K562 treated with DMSO at 1 percent for 24 hours (cell line): ENCODE results near the gene CFHR5. TPM values are rescaled to one million over a fixed set of nuclear protein-coding genes. Genes with fewer than 3 reads are reported as not detected.

Experiments
- total RNA-seq: library from RNA; unstranded; fragments of 300-600 nt; gene quantifications from 2 replicates; pipeline ENCODE4 v1.2.3, GENCODE V29; 2022; ENCODE audit warnings: low read depth; ENCODE audit not compliant: insufficient read depth

Gene CFHR5
- total RNA-seq = not detected in 2 replicates

DNA sequence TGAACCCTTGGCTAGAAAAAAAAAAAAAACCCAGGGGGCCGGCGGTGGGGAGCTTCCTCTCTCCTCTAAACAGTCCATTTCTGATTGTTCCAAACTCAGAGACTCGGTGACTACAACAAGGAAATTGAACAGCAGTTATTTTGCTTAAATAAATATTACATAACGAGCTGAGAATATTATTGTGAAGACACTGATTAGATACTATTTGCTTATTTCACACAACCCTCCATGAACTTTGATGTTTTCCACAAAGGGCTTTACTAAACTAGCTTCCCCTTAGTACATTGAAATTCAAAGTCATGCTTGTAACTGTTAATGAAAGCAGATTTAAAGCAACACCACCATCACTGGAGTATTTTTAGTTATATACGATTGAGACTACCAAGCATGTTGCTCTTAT lies at the start of gene CFHR5:
TSS of gene CFHR5 (plus strand) at position 279 of the 400 bp plus-strand sequence. CDS start at position 388, 109 bp downstream.

DNA sequence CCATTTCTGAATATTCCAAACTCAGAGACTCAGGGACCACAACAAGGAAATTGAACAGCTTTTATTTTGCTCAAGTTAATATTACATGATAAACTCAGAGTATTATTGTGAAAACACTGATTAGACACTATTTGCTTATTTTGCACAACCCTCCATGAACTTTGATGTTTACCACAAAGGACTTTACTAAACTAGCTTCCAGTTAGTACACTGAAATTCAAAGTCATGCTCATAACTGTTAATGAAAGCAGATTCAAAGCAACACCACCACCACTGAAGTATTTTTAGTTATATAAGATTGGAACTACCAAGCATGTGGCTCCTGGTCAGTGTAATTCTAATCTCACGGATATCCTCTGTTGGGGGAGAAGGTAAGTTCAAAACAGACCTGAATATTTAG lies 33.8 kb upstream of the CFHR5 start, which contains the start of gene CFHR2:
TSS of gene CFHR2 (plus strand) at position 171 of the 400 bp plus-strand sequence. CDS start at position 314, 143 bp downstream.

Other genes starting within 250 kb of the CFHR5 start
- 0.16 TPM in 1 of 2 replicates, not detected in the other for gene CFHR3, start 202.7 kb upstream of the CFHR5 start, total RNA-seq
- gene CFHR1, start 157.8 kb upstream of the CFHR5 start, total RNA-seq = 0.24 TPM in 1 of 2 replicates, not detected in the other
- gene CFHR4, start 89.5 kb upstream of the CFHR5 start, total RNA-seq = not detected in 2 replicates
- gene CFHR2, start 33.8 kb upstream of the CFHR5 start, total RNA-seq = not detected in 2 replicates
- not detected in 2 replicates for gene F13B, start 89.7 kb downstream of the CFHR5 start, total RNA-seq
- gene ASPM, start 169.1 kb downstream of the CFHR5 start, total RNA-seq = 18.7 and 22.3 TPM in 2 replicates
- 3.1 and 3.5 TPM in 2 replicates for gene ZBTB41, start 223.7 kb downstream of the CFHR5 start, total RNA-seq